Measurements from ENCODE around the gene NFS1.

NFS1 gene

GRCh38 chr20:35739294-35740163 lies 40.4 kb upstream of the NFS1 start:
- Histone ChIP-seq H3K4me3 (ENCODE audit: low read depth in 1 of 2, low read length in 1 of 2) (peak overlapping the region in 1 of 2 experiments; percentile 96), H3K4me1 (ENCODE audit: control insufficient read depth in 1 of 2, insufficient read depth in 1 of 2, low read depth in 1 of 2, low read length in 1 of 2) (peaks cover 35 to 47% of the 10 kb centered on the region in 2 experiments), H3K36me3 (peaks cover 61% of the 10 kb centered on the region), H3K27ac (peak overlapping the region; percentile 97), H3K9me3 (no peaks in the 10 kb centered on the region), H3K27me3 (no peaks in the 10 kb centered on the region)
- TF ChIP-seq, protein P1, sequence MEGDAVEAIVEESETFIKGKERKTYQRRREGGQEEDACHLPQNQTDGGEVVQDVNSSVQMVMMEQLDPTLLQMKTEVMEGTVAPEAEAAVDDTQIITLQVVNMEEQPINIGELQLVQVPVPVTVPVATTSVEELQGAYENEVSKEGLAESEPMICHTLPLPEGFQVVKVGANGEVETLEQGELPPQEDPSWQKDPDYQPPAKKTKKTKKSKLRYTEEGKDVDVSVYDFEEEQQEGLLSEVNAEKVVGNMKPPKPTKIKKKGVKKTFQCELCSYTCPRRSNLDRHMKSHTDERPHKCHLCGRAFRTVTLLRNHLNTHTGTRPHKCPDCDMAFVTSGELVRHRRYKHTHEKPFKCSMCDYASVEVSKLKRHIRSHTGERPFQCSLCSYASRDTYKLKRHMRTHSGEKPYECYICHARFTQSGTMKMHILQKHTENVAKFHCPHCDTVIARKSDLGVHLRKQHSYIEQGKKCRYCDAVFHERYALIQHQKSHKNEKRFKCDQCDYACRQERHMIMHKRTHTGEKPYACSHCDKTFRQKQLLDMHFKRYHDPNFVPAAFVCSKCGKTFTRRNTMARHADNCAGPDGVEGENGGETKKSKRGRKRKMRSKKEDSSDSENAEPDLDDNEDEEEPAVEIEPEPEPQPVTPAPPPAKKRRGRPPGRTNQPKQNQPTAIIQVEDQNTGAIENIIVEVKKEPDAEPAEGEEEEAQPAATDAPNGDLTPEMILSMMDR (IDR thresholded peaks at IDR 0.05), result peak; percentile 7

DNA sequence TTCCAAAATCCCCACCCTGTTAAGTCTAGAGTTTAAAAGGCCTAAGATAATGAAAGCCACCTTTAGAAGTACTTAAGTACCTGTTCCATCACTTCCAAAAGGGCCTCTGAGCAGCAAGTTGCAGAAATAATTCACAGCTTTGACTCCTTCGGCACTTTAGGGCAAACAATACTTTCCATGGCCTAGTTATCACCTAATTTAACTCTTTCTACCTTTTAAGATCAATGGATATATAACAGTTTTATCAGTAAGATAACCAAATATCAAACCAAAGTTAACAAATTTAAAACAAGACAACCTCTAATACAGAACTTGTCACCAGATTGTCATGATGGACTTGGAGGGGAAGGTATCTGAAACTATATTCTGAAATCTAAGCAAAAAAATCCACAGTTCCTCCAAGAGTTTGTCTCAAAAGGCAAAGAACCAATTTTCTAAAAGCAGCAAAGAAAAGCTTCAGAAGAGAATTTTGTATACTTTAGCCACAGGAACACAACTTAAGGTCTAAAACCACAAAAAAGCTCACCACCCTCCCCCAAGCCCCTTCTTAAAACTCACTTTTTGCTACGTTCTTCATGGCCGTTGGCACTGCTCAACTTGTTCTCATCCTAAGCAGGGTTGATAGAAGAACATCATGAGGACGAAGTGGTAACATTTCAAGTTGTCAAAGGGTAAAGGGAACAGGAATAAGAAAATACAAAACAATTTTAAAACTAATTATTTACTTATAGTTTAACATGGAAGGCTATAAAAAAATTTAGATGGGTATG lies 39.4 kb upstream of the NFS1 start:
- TF ChIP-seq, protein P1 (IDR thresholded peaks at IDR 0.05), result no peak
- Histone ChIP-seq H3K4me1 (ENCODE audit: control insufficient read depth in 1 of 2, insufficient read depth in 1 of 2, low read depth in 1 of 2, low read length in 1 of 2) (peaks cover 28 to 38% of the 10 kb centered on the region in 2 experiments), H3K9me3 (no peaks in the 10 kb centered on the region), H3K36me3 (peaks cover 71% of the 10 kb centered on the region), H3K4me3 (ENCODE audit: low read depth in 1 of 2, low read length in 1 of 2) (no peak overlapping the region), H3K27ac (peak overlapping the region; percentile 97), H3K27me3 (no peaks in the 10 kb centered on the region)

DNA sequence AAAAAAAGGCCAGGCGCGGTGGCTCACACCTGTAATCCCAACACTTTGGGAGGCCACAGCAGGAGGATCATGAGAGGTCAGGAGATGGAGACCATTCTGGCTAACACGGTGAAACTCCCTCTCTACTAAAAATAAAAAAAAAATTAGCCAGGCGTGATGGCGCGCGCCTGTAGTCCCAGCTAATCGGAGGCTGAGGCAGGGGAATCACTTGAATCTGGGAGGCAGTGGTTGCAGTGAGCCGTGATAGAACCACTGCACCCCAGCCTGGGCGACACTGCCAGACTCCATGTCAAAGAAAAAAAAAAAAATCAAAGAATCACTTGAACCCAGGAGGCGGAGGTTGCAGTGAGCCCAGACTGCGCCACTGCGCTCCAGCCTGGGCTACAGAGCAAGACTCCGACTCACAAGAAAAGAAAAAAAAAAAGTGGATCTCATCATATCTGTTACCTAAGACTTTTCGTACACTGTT lies 38.7 kb upstream of the NFS1 start:
- H3K4me3 ChIP-seq (ENCODE audit: low read depth in 1 of 2, low read length in 1 of 2), result no peak overlapping the region
- no peaks in the 10 kb centered on the region for H3K27me3 ChIP-seq
- H3K27ac ChIP-seq, result peak overlapping the region; percentile 3
- peaks cover 78% of the 10 kb centered on the region for H3K36me3 ChIP-seq
- TF ChIP-seq, protein P1 (IDR thresholded peaks at IDR 0.05), result no peak
- H3K9me3 ChIP-seq, result no peaks in the 10 kb centered on the region
- H3K4me1 ChIP-seq (ENCODE audit: control insufficient read depth in 1 of 2, insufficient read depth in 1 of 2, low read depth in 1 of 2, low read length in 1 of 2), result peaks cover 21 to 31% of the 10 kb centered on the region in 2 experiments

GRCh38 chr20:35735826-35736470 lies 36.8 kb upstream of the NFS1 start:
- Histone ChIP-seq H3K36me3 (peaks cover 97% of the 10 kb centered on the region), H3K27ac (peak overlapping the region; percentile 4), H3K27me3 (no peaks in the 10 kb centered on the region), H3K4me3 (ENCODE audit: low read depth in 1 of 2, low read length in 1 of 2) (no peak overlapping the region), H3K9me3 (no peaks in the 10 kb centered on the region), H3K4me1 (ENCODE audit: control insufficient read depth in 1 of 2, insufficient read depth in 1 of 2, low read depth in 1 of 2, low read length in 1 of 2) (peaks cover 18 to 27% of the 10 kb centered on the region in 2 experiments)
- TF ChIP-seq, protein P1 (IDR thresholded peaks at IDR 0.05), result no peak

Measured in neutrophil (primary cell).